ENCODE measurements around the gene FILIP1.
A peak's percentile ranks its signal among the peaks of the same experiment; 100 is the strongest.

FILIP1 gene, protein sequence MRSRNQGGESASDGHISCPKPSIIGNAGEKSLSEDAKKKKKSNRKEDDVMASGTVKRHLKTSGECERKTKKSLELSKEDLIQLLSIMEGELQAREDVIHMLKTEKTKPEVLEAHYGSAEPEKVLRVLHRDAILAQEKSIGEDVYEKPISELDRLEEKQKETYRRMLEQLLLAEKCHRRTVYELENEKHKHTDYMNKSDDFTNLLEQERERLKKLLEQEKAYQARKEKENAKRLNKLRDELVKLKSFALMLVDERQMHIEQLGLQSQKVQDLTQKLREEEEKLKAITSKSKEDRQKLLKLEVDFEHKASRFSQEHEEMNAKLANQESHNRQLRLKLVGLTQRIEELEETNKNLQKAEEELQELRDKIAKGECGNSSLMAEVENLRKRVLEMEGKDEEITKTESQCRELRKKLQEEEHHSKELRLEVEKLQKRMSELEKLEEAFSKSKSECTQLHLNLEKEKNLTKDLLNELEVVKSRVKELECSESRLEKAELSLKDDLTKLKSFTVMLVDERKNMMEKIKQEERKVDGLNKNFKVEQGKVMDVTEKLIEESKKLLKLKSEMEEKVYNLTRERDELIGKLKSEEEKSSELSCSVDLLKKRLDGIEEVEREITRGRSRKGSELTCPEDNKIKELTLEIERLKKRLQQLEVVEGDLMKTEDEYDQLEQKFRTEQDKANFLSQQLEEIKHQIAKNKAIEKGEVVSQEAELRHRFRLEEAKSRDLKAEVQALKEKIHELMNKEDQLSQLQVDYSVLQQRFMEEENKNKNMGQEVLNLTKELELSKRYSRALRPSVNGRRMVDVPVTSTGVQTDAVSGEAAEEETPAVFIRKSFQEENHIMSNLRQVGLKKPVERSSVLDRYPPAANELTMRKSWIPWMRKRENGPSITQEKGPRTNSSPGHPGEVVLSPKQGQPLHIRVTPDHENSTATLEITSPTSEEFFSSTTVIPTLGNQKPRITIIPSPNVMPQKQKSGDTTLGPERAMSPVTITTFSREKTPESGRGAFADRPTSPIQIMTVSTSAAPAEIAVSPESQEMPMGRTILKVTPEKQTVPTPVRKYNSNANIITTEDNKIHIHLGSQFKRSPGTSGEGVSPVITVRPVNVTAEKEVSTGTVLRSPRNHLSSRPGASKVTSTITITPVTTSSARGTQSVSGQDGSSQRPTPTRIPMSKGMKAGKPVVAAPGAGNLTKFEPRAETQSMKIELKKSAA (N-terminal part only)

DNA sequence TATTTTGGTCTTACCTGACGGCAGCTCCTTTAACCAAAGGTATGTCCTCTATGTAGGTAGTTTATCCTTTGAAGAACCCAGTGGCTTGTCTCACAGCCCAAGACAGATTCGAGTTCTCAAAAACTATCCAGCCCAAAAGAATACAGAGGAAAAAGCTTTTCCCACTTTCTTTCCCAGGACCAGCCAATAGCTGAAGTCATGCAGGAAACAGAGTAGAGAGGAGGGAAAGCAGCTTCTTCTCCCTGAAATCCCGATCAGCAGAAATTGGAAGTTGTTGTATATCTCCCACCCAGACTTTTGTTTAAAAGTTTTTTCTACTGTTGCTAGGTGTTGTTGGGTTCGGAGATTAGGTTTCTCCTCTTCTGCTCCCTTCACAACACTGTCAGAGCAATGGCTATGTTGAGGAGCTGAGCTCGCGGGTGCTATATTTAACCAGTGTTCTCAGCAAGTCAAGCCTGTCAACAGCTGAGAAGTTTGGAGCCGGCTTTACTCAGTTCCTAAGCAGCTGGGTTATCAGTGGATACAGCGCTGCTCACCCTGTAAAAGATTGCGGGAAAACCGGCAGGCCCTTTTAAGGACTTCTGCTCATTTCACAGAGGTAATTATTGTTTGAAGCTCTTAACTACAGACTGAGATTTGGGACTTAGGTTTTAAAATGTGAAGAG, at the start of gene FILIP1:
FILIP1 (minus strand) TSS at position 401 of the 665 bp plus-strand sequence. CDS start 78,828 bp downstream, outside the sequence.
- H3K4me3 Mint-ChIP-seq = no peak within 1 kb of the TSS
- H3K27me3 Mint-ChIP-seq = peaks cover 61% of the 10 kb centered on the region
- H3K4me1 Mint-ChIP-seq = peaks cover 14% of the 10 kb centered on the region
- H3K36me3 Mint-ChIP-seq = no peaks in the 10 kb centered on the region
- H3K27ac Mint-ChIP-seq = no peak within 1 kb of the TSS
- no peaks in the 10 kb centered on the region for H3K9me3 Mint-ChIP-seq
- ATAC-seq = no peak

DNA sequence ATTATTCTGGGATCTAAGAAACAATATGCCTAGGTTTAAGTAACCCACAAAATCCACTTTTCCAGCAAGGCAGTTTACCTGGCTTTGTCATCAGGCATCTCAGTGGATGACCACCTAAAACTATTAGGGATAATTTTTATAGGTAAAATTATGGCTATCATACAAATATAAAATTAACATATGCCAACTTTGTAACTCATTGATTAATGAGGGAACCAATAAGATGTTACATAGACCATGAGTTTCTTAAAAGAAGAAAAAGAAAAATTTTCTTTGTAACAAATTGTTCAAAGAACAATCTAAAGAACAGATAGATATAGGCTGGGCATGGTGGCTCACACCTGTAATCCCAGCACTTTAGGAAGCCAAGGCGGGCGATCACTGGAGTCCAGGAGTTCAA, 49.7 kb upstream of the FILIP1 start:
- Mint-ChIP-seq H3K4me3 (no peak overlapping the region), H3K36me3 (no peaks in the 10 kb centered on the region), H3K9me3 (no peaks in the 10 kb centered on the region), H3K4me1 (no peaks in the 10 kb centered on the region), H3K27me3 (peaks cover 9% of the 10 kb centered on the region), H3K27ac (no peak overlapping the region)
- no peak for ATAC-seq

DNA sequence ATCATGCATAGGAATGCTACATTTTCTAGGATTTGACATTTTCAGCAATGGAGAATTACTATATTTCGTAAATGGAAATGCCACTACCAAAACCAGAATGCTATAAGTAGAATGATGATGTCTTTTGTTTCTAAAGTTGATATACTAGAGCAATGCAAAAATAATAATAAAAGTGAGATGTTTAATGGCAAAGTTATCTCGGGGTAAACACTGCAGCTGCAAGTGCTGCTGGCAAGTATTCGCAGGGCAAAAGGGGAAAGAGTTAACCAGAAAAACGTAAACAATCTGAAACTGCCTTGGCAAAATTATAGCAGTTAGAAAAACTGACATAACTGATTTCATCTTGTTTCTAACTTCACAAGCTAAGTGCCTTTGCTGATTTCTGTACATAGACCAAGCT, 45.5 kb upstream of the FILIP1 start:
- Mint-ChIP-seq H3K27me3 (peaks cover 25% of the 10 kb centered on the region), H3K36me3 (no peaks in the 10 kb centered on the region), H3K9me3 (no peaks in the 10 kb centered on the region), H3K4me1 (no peaks in the 10 kb centered on the region), H3K27ac (no peak overlapping the region), H3K4me3 (no peak overlapping the region)
- ATAC-seq = no peak

DNA sequence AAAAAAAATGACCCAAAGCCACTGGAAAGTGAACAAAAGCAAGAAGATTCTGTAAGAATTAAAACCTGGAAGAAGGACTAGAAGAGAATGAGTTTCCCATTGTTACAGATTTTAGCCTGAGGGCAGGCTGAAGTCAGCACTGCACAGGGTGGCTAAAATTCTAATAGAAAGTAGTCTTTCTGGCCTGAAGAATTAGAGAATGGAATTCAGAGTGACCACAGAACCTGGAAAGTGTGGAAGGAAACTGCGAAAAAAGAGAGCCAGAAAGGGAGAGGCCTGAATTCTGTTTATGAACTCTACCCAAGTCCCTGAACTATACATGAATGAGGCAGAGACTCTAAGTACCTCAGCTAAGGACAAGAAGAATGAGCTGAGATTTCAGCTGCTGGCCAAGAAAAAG, 38.9 kb upstream of the FILIP1 start:
- H3K36me3 Mint-ChIP-seq = no peaks in the 10 kb centered on the region
- no peak for ATAC-seq
- no peak overlapping the region for H3K4me3 Mint-ChIP-seq
- no peaks in the 10 kb centered on the region for H3K9me3 Mint-ChIP-seq
- no peaks in the 10 kb centered on the region for H3K4me1 Mint-ChIP-seq
- no peak overlapping the region for H3K27ac Mint-ChIP-seq
- peaks cover 45% of the 10 kb centered on the region for H3K27me3 Mint-ChIP-seq

DNA sequence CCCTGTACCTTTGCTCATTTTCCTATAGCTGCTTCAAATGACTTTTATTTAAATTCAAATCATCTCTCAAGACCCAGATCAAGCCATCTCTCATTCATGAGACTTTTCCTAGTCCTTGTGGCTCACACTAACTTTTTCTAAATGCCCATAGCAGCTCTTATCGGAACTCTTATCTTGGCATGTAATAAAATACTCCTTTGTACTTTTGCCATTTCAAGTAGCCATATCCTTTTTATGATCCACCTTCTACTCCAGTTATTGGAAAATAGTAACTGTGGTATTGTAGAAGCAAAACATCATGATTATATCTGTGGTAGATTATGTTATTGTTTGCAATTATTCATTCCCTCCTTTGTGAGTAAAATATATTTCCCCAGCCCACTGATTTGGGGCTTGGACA, 37.6 kb upstream of the FILIP1 start:
- H3K4me3 Mint-ChIP-seq = no peak overlapping the region
- ATAC-seq = no peak
- H3K36me3 Mint-ChIP-seq = no peaks in the 10 kb centered on the region
- no peaks in the 10 kb centered on the region for H3K9me3 Mint-ChIP-seq
- H3K27ac Mint-ChIP-seq = no peak overlapping the region
- H3K4me1 Mint-ChIP-seq = no peaks in the 10 kb centered on the region
- peaks cover 45% of the 10 kb centered on the region for H3K27me3 Mint-ChIP-seq

DNA sequence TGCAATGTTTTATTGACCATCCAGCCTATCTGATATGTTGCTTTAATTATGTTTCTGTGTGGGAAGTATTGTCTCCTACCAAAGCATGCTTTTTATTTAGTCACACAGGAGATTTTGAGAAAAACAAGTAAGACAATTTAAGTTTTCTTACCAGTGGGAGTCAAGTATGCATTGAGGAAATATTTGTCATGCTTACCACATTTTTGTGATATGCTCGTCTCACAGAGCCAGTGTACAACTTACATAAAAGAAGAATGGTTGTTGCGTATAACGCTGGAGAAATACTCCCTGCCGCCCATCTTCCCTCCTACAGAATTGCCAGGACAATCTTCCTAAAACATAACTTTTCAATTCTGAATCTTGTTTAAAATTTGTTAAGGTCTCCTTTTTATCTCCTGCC, 37.1 kb upstream of the FILIP1 start:
- no peak for ATAC-seq
- H3K27me3 Mint-ChIP-seq = peaks cover 45% of the 10 kb centered on the region
- no peaks in the 10 kb centered on the region for H3K9me3 Mint-ChIP-seq
- no peaks in the 10 kb centered on the region for H3K36me3 Mint-ChIP-seq
- H3K27ac Mint-ChIP-seq = no peak overlapping the region
- H3K4me3 Mint-ChIP-seq = no peak overlapping the region
- no peaks in the 10 kb centered on the region for H3K4me1 Mint-ChIP-seq

DNA sequence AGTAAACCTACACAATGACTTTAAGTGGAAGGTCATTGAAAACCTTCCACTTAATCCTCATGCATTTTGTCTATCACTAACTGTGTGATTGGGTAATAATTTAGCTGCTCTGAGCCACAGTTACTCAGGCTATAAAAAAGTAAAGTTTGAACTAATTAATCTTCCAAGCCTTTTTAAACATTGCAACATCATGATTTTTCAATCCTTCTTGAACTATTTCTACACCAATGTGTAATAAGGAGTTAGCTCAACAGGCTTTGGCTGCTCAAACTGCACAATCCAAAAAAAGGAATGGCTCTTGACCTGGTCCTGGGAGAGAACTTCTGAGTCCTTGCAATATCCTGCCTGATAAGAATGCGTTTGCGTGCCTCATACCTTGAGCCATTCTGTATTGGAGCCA, 34.8 kb upstream of the FILIP1 start:
- Mint-ChIP-seq H3K36me3 (no peaks in the 10 kb centered on the region), H3K27ac (no peak overlapping the region), H3K27me3 (peaks cover 27% of the 10 kb centered on the region), H3K9me3 (no peaks in the 10 kb centered on the region), H3K4me1 (no peaks in the 10 kb centered on the region), H3K4me3 (no peak overlapping the region)
- ATAC-seq = no peak

DNA sequence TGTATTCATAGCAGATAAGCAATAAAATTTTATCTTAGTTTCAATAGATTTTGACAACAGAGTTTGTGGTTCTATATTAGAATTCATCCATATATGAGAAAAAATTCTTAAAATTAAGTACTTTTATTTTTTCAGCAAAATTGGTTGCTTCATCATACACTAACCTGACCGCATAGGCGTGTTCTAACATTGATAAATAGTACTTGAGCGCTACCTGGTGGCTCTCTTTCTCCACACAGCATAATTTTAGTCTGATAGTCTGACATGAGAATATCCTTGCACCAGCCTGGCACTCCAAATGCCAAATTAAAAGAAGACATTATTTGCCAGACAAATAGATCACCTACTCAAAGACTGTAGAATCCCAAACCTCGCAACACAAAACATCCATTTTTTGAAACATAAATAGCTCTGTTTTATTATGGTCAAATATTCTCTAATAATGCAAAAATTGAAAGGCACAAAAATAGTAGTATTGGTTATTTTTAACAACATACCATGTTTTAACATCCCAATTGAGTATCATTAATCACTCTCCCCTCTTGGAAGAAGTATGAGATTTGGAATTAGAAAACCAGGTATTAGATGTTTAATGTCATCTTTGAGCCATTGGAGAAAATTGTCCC, 33.0 kb upstream of the FILIP1 start:
- Mint-ChIP-seq H3K4me1 (no peaks in the 10 kb centered on the region), H3K27me3 (peaks cover 13% of the 10 kb centered on the region), H3K9me3 (no peaks in the 10 kb centered on the region), H3K4me3 (no peak overlapping the region), H3K36me3 (no peaks in the 10 kb centered on the region), H3K27ac (no peak overlapping the region)
- peak; percentile 77 for ATAC-seq

DNA sequence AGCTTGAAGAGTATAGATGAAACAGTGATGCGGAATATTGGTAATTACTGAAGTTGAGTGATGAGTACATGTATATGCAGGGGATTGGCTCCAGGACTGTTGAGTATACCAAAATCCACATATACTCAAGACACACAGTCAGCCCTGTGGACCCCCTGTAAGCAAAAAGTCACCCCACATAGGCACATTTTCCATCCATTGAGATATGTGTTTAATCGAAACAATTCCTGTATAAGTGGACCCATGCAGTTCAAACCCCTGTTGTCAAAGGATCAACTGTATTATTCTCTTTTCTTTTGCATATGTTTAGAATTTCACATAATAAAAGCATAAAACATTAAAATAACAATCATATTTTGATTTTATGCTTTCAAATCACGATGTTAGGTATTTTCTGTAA, 32.1 kb upstream of the FILIP1 start:
- Mint-ChIP-seq H3K27me3 (peaks cover 5% of the 10 kb centered on the region), H3K4me3 (no peak overlapping the region), H3K36me3 (no peaks in the 10 kb centered on the region), H3K9me3 (no peaks in the 10 kb centered on the region), H3K4me1 (no peaks in the 10 kb centered on the region), H3K27ac (no peak overlapping the region)
- ATAC-seq = no peak

DNA sequence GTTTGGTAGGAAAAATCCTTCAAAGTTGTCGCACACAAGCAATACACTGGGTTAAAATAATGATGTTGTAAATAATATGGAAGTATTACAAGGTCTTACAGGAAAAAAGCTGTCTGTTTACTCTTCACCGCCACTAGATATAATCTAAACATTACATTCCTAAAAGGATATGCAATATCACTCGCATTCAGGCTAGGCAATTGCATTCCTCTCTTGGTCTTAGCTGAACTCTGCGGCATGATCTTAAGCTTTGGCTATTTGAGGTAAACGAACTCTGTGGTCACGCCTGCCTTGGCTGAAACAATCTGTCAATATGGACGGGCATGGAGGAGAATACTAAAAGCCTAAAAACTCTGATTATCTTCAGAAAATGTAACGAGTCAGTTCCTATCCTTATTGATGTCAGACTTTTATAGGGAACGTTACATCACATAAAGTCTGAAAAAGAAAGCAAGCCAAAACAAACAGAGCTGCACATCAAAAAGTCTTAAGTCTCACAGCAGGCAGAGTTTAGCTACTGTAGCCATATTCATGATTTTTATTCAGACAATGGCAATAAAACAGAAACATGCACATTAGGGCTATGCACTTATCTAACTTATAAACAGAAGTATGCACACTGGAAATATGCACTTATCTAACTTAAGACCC, 30.8 kb upstream of the FILIP1 start:
- ATAC-seq = no peak
- H3K4me1 Mint-ChIP-seq = no peaks in the 10 kb centered on the region

DNA sequence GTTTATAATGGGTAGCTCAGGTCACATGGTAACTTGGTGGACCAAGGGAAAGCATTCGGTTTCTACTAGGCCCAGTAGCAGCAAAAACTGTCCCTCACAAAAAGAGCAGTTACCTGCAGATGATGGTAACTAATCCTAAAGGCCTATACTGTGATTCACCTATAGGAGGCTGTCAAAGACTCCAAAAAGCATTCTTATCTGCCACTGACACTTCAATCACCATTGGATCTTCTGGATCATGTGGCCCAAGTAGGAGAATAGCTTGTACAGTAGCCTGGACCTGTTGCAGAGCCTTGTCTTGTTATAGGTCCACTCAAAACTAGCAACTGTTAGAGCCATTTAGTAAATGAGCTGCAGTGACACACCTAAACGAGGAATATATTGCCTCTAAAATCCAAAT, 23.2 kb upstream of the FILIP1 start:
- H3K9me3 Mint-ChIP-seq = no peaks in the 10 kb centered on the region
- no peak for ATAC-seq
- no peaks in the 10 kb centered on the region for H3K27me3 Mint-ChIP-seq
- H3K4me3 Mint-ChIP-seq = no peak overlapping the region
- no peak overlapping the region for H3K27ac Mint-ChIP-seq
- H3K36me3 Mint-ChIP-seq = no peaks in the 10 kb centered on the region
- H3K4me1 Mint-ChIP-seq = no peaks in the 10 kb centered on the region

More for the DNA sequence above, 30.8 kb upstream of the FILIP1 start:
- H3K27ac Mint-ChIP-seq = no peak overlapping the region
- H3K4me3 Mint-ChIP-seq = no peak overlapping the region
- H3K27me3 Mint-ChIP-seq = no peaks in the 10 kb centered on the region
- no peaks in the 10 kb centered on the region for H3K9me3 Mint-ChIP-seq
- H3K36me3 Mint-ChIP-seq = no peaks in the 10 kb centered on the region

DNA sequence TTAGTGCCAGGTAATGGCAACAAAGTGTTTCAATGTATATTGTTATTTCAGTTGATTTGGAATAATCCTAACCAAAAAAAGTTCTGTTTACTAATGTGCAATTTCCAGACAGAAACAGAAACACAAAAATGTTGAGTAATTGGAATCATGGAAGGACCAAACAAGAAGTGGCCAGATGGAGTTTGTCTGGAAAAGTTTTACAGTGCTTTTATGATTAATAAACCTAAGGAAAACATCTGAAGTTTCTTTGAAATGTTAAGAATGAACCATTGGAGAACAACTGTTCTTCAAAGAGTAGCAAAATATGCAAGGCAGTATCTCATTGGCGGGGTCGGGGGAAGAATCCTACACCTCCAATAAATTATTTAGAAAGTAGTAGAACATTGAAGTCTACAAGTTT, 19.0 kb upstream of the FILIP1 start:
- no peaks in the 10 kb centered on the region for H3K27me3 Mint-ChIP-seq
- ATAC-seq = no peak
- H3K4me3 Mint-ChIP-seq = no peak overlapping the region
- H3K36me3 Mint-ChIP-seq = no peaks in the 10 kb centered on the region
- no peak overlapping the region for H3K27ac Mint-ChIP-seq
- no peaks in the 10 kb centered on the region for H3K4me1 Mint-ChIP-seq
- no peaks in the 10 kb centered on the region for H3K9me3 Mint-ChIP-seq

DNA sequence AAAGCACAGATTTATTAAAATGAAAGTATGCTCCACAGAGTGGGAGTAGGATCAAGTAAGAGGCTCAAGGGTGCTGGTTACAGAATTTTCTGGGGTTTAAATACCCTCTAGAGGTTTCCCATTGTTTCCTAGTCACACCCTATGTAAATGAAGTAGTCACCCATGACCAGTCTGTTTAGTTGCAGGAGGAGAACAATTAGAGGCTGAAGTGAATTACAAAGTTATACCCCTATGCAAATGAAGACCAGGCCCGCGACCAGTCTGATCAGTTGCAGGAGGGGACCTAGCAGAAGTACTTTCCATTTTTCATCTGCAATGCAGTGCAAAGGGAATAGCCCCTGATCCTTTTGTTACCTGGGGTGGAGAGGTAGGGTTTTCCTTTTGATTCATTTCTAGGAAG, 11.8 kb upstream of the FILIP1 start:
- ATAC-seq = no peak
- H3K27me3 Mint-ChIP-seq = no peaks in the 10 kb centered on the region
- no peaks in the 10 kb centered on the region for H3K36me3 Mint-ChIP-seq
- H3K27ac Mint-ChIP-seq = no peak overlapping the region
- H3K4me3 Mint-ChIP-seq = no peak overlapping the region
- H3K4me1 Mint-ChIP-seq = peaks cover 8% of the 10 kb centered on the region
- H3K9me3 Mint-ChIP-seq = no peaks in the 10 kb centered on the region
